GM12801 (cell line): Measurements from ENCODE around the gene RIN1.

ENCODE experiments used
- CTCF ChIP-seq: IDR thresholded peaks from one replicate; pipeline ENCODE4 v1.5.1; 2011; ENCODE audit warnings: control low read depth; ENCODE audit not compliant: insufficient read length; ENCODE audit errors: extremely low read depth

The RIN1 gene

GRCh38 chr11:66292543-66293332, 43.5 kb downstream of the RIN1 start:
- no peak for TF ChIP-seq CTCF

GRCh38 chr11:66291706-66292542, 44.3 kb downstream of the RIN1 start, which contains the start of gene TMEM151A:
Gene TMEM151A, plus strand, starts transcription at chr11:66291894. Its CDS starts 120 bp downstream, at chr11:66292014.
- TF ChIP-seq CTCF = no peak

GRCh38 chr11:66291303-66291705, 44.9 kb downstream of the RIN1 start:
- TF ChIP-seq CTCF = no peak

GRCh38 chr11:66290330-66290621, 46.0 kb downstream of the RIN1 start:
- no peak for TF ChIP-seq CTCF

GRCh38 chr11:66289548-66290329, 46.5 kb downstream of the RIN1 start:
- TF ChIP-seq CTCF = no peak

GRCh38 chr11:66288671-66289547, 47.3 kb downstream of the RIN1 start, which contains the start of gene YIF1A:
Gene YIF1A, minus strand, starts transcription at chr11:66289143. Its CDS starts 158 bp downstream, at chr11:66288985.
- TF ChIP-seq CTCF = no peak
